Common myeloid progenitor, CD34-positive (primary cell): ENCODE data around the gene KLHL29.

Experiments used
- CTCF ChIA-PET: fragments of 350-600 bp; sonication (Branson Sonifier 250); formaldehyde crosslinking; loops from one replicate; lab custom pipeline; 2021; ENCODE audit warnings: antibody characterized with exemption; lab: Charles Lee
- POLR2A ChIA-PET: fragments of 350-600 bp; sonication (Branson Sonifier 250); formaldehyde crosslinking; loops from one replicate; lab custom pipeline; 2021; ENCODE audit warnings: antibody characterized with exemption; lab: Charles Lee
- DNase-seq, 3 donors: peaks; one replicate each; pipeline versions ENCODE4 v3.0.0 to v3.0.0-alpha.2; 2013
- H3K27ac ChIP-seq, 2 experiments: 1 replicate in 1 of 2; 2 replicates in 1 of 2; pipeline ENCODE4 v1.7.0; 2013; ENCODE audit warnings: inconsistent platforms in 2 of 2, low read length in 2 of 2, mild to moderate bottlenecking in 2 of 2, low read depth in 1 of 2, moderate library complexity in 1 of 2; ENCODE audit not compliant: severe bottlenecking in 2 of 2, insufficient read depth in 1 of 2, poor library complexity in 1 of 2
- H3K27me3 ChIP-seq, 5 experiments: replicated peaks in 2 of 5; 1 replicate in 3 of 5; 2 replicates in 2 of 5; pipeline versions ENCODE4 v1.6.1 to v1.7.0; 2013; ENCODE audit warnings: low read length in 4 of 5, mild to moderate bottlenecking in 2 of 5, moderate library complexity in 2 of 5, inconsistent platforms in 1 of 5; ENCODE audit not compliant: insufficient read depth in 5 of 5, control insufficient read depth in 4 of 5
- H3K36me3 ChIP-seq, 4 experiments: 1 replicate in 2 of 4; 2 replicates in 2 of 4; pipeline versions ENCODE4 v1.6.1 to v1.7.0; 2013; ENCODE audit warnings: low read length in 3 of 4, control low read depth in 1 of 4, mild to moderate bottlenecking in 1 of 4; ENCODE audit not compliant: control insufficient read depth in 4 of 4, insufficient read depth in 4 of 4
- H3K4me1 ChIP-seq, 4 experiments: 1 replicate in 3 of 4; 2 replicates in 1 of 4; pipeline versions ENCODE4 v1.6.1 to v1.7.1; 2013; ENCODE audit warnings: low read length in 3 of 4, mild to moderate bottlenecking in 3 of 4, control low read depth in 1 of 4, inconsistent platforms in 1 of 4, moderate library complexity in 1 of 4; ENCODE audit not compliant: control insufficient read depth in 4 of 4, insufficient read depth in 4 of 4; ENCODE audit errors: control extremely low read depth in 1 of 4
- H3K4me3 ChIP-seq, 7 experiments: 1 replicate in 4 of 7; 2 replicates in 3 of 7; pipeline versions ENCODE4 v1.5.1 to v1.7.0; 2013; ENCODE audit warnings: mild to moderate bottlenecking in 7 of 7, low read length in 6 of 7, moderate library complexity in 6 of 7, inconsistent platforms in 2 of 7, low read depth in 2 of 7, control low read depth in 1 of 7; ENCODE audit not compliant: insufficient read depth in 4 of 7, control insufficient read depth in 1 of 7; ENCODE audit errors: extremely low read depth in 1 of 7
- H3K9me3 ChIP-seq, 5 experiments: 1 replicate in 4 of 5; 2 replicates in 1 of 5; pipeline versions ENCODE4 v1.6.1 to v1.7.1; 2013; ENCODE audit warnings: low read length in 4 of 5, mild to moderate bottlenecking in 2 of 5, inconsistent platforms in 1 of 5, low read depth in 1 of 5, moderate library complexity in 1 of 5; ENCODE audit not compliant: control insufficient read depth in 4 of 5, insufficient read depth in 2 of 5; ENCODE audit errors: control extremely low read depth in 1 of 5
- WGBS: methylation state at CpG from one replicate; pipeline ENCODE4 v1.1.5; 2013; ENCODE audit not compliant: insufficient coverage; 5-methylcytosine and 5-hydroxymethylcytosine counted together

KLHL29 gene

GRCh38 chr2:23554054-23554697 lies 169.2 kb downstream of the KLHL29 start:
- CTCF ChIA-PET: no interaction called here
- no peak overlapping the region for H3K4me3 ChIP-seq
- peaks cover 0 to 6% (median 0%) of the 10 kb centered on the region in 4 experiments for H3K4me1 ChIP-seq
- H3K27me3 ChIP-seq: peaks cover 0 to 13% (median 6%) of the 10 kb centered on the region in 5 experiments
- no peak for DNase-seq
- H3K9me3 ChIP-seq: no peaks in the 10 kb centered on the region
- H3K36me3 ChIP-seq: no peaks in the 10 kb centered on the region
- WGBS: 98% methylated on average over 24 of the region's 24 CpGs
- H3K27ac ChIP-seq: no peak overlapping the region
- POLR2A ChIA-PET: no interaction called here

- POLR2A ChIA-PET: no interaction called here
- CTCF ChIA-PET: no interaction called here
Observed at GRCh38 chr2:23555944-23556343, 171.0 kb downstream of the KLHL29 start.

GRCh38 chr2:23556929-23557328 lies 171.9 kb downstream of the KLHL29 start:
- no peak for DNase-seq
- Histone ChIP-seq H3K27ac (no peak overlapping the region), H3K36me3 (no peaks in the 10 kb centered on the region), H3K4me1 (no peaks in the 10 kb centered on the region), H3K9me3 (no peaks in the 10 kb centered on the region), H3K4me3 (no peak overlapping the region), H3K27me3 (peaks cover 0 to 12% (median 5%) of the 10 kb centered on the region in 5 experiments)
- WGBS: 86% methylated on average over 9 of the region's 9 CpGs
- ChIA-PET CTCF (no interaction called here), POLR2A (no interaction called here)

More at GRCh38 chr2:23555944-23556343, 171.0 kb downstream of the KLHL29 start:
- Histone ChIP-seq H3K36me3 (no peaks in the 10 kb centered on the region), H3K27ac (no peak overlapping the region), H3K4me3 (no peak overlapping the region), H3K4me1 (no peaks in the 10 kb centered on the region), H3K9me3 (no peaks in the 10 kb centered on the region), H3K27me3 (peaks cover 0 to 14% (median 7%) of the 10 kb centered on the region in 5 experiments)
- no peak for DNase-seq
- WGBS: 85% methylated on average over 8 of the region's 11 CpGs

GRCh38 chr2:23557455-23557854 lies 172.5 kb downstream of the KLHL29 start:
- POLR2A ChIA-PET: no interaction called here
- no peak for DNase-seq
- whole genome bisulfite sequencing: 100% methylated on average over 4 of the region's 9 CpGs

GRCh38 chr2:23559561-23560239 lies 174.7 kb downstream of the KLHL29 start:
- DNase-seq: no peak
- Histone ChIP-seq H3K4me3 (no peak overlapping the region), H3K27ac (no peak overlapping the region), H3K9me3 (no peaks in the 10 kb centered on the region), H3K36me3 (no peaks in the 10 kb centered on the region), H3K4me1 (no peaks in the 10 kb centered on the region), H3K27me3 (peaks cover 0 to 10% (median 4%) of the 10 kb centered on the region in 5 experiments)
- ChIA-PET POLR2A (no interaction called here), CTCF (no interaction called here)
- WGBS: 89% methylated on average over 17 of the region's 20 CpGs

More at GRCh38 chr2:23557455-23557854, 172.5 kb downstream of the KLHL29 start:
- Histone ChIP-seq H3K27me3 (peaks cover 0 to 10% (median 4%) of the 10 kb centered on the region in 5 experiments), H3K9me3 (no peaks in the 10 kb centered on the region), H3K4me1 (no peaks in the 10 kb centered on the region), H3K36me3 (no peaks in the 10 kb centered on the region), H3K4me3 (no peak overlapping the region), H3K27ac (no peak overlapping the region)
- CTCF ChIA-PET: no interaction called here

- no peaks in the 10 kb centered on the region for H3K36me3 ChIP-seq
- H3K4me3 ChIP-seq: no peak overlapping the region
- peaks cover 0 to 10% (median 4%) of the 10 kb centered on the region in 5 experiments for H3K27me3 ChIP-seq
- DNase-seq: no peak
- CTCF ChIA-PET: no interaction called here
- no peaks in the 10 kb centered on the region for H3K4me1 ChIP-seq
- no peaks in the 10 kb centered on the region for H3K9me3 ChIP-seq
- POLR2A ChIA-PET: no interaction called here
- WGBS: 100% methylated on average over 7 of the region's 7 CpGs
- no peak overlapping the region for H3K27ac ChIP-seq
Observed at GRCh38 chr2:23561088-23561487, 176.1 kb downstream of the KLHL29 start.

- WGBS: 100% methylated on average over 2 of the region's 9 CpGs
- no peak for DNase-seq
- Histone ChIP-seq H3K9me3 (no peaks in the 10 kb centered on the region), H3K36me3 (no peaks in the 10 kb centered on the region), H3K27ac (no peak overlapping the region), H3K4me3 (no peak overlapping the region), H3K27me3 (peaks cover 0 to 10% (median 4%) of the 10 kb centered on the region in 5 experiments), H3K4me1 (no peaks in the 10 kb centered on the region)
- ChIA-PET CTCF (no interaction called here), POLR2A (no interaction called here)
Observed at GRCh38 chr2:23561544-23561943, 176.6 kb downstream of the KLHL29 start.
